Measurements from ENCODE around the gene TNPO3. TPM values are rescaled to one million over a fixed set of nuclear protein-coding genes. Genes with fewer than 3 reads are reported as not detected.
"Not testable (repeated sequence)": the region's sequence is repeated elsewhere in the genome, so short reads cannot be mapped to it uniquely, and the experiment has no call there.

TNPO3 gene
- total RNA-seq, 2 donors from 2014 or later, result 62.0 to 81.4 TPM

DNA sequence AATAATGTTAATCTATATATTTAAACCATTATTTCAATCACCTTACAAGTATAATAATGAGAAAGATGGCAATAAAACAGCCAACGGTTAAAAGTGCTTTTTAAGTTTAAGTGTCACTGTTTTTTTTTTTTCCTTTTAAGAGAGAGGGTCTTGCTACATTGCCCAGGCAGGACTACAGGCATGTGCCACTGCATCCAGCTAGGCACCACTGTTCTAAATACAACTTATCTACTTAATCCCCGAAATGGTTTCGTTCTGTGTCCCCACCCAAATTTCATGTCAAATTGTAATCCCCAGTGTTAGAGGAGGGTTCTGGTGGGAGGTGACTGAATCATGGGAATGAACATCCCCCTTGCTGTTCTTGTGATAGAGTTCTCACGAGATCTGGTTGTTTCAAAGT lies 49.7 kb downstream of the TNPO3 start:
- Mint-ChIP-seq H3K4me3 (no peak overlapping the region), H3K4me1 (ENCODE audit: low read depth) (peaks cover 32% of the 10 kb centered on the region), H3K27ac (no peak overlapping the region), H3K27me3 (ENCODE audit: low read depth) (no peaks in the 10 kb centered on the region), H3K36me3 (ENCODE audit: insufficient read depth in 2 of 2) (peaks cover 13 to 30% of the 10 kb centered on the region in 2 donors), H3K9me3 (no peaks in the 10 kb centered on the region)
- no peak for DNase-seq
- ATAC-seq (replicated peaks in 1 of 2), result no peak

DNA sequence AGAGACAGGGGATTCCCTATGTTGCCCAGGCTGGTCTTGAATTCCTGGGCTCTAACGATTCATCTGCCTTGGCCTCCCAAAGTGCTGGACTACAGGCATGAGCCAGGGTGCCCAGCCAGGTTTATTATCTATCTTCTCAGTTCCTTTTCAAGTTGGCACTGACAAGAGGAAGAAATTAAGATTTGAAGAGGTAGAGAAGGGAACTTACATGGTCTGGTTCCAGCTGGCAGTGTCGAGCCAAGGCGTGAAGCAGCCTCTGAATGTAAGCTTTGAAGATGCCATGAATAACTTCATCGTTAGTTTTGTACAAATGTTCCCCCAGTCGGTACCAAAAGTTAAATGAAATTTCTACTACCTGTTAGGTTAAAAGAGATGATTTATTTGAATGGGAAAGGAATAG lies 57.7 kb downstream of the TNPO3 start:
- ATAC-seq (replicated peaks in 1 of 2) (no peak), DNase-seq (no peak)
- H3K36me3 Mint-ChIP-seq (ENCODE audit: insufficient read depth in 2 of 2), result peaks cover 3 to 21% of the 10 kb centered on the region in 2 donors
- no peaks in the 10 kb centered on the region for H3K9me3 Mint-ChIP-seq
- no peaks in the 10 kb centered on the region for H3K4me1 Mint-ChIP-seq (ENCODE audit: low read depth)
- H3K27ac Mint-ChIP-seq, result no peak overlapping the region
- no peak overlapping the region for H3K4me3 Mint-ChIP-seq
- no peaks in the 10 kb centered on the region for H3K27me3 Mint-ChIP-seq (ENCODE audit: low read depth)

DNA sequence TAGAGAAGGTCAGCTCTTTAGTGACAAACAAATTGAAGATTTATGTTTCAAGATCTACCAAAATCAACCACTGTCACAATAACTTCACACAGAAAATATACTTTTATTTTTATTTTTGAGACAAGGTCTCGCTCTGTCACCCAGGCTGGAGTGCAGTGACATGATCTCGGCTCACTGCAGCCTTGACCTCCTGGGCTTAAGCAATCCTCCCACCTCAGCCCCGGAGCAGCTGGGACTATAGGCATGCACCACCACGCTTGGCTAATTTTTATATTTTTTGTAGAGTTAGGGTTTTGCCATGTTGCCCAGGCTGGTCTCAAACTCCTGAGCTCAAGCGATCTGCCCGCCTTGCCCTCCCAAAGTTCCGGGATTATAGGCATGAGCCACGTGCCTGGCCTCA lies 60.4 kb downstream of the TNPO3 start:
- ATAC-seq (replicated peaks in 1 of 2); DNase-seq; H3K4me3 Mint-ChIP-seq; H3K9me3 Mint-ChIP-seq; H3K27ac Mint-ChIP-seq; H3K27me3 Mint-ChIP-seq (ENCODE audit: low read depth); H3K4me1 Mint-ChIP-seq (ENCODE audit: low read depth); H3K36me3 Mint-ChIP-seq (ENCODE audit: insufficient read depth in 2 of 2): not testable (repeated sequence)

DNA sequence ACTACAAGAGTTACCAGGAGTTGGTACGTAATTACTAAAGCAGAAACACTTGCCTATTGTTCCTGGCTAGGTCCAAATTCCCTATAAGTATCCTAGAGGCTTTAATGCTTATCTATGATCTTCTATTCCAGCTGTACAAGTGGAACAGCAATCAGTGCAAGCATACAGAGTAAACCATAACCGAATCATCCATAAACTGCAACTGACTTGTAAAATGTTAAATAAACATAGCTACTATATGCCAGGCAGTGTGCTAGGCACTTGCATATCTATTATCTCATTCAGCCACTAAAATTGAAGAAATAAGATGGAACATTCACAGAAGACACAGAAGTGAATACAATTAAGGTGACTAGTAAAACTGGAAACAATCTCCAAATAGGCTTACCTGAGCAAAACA lies 61.5 kb downstream of the TNPO3 start:
- Mint-ChIP-seq H3K4me3 (no peak overlapping the region), H3K9me3 (no peaks in the 10 kb centered on the region), H3K4me1 (ENCODE audit: low read depth) (no peaks in the 10 kb centered on the region), H3K36me3 (ENCODE audit: insufficient read depth in 2 of 2) (peaks cover 0 to 7% of the 10 kb centered on the region in 2 donors), H3K27me3 (ENCODE audit: low read depth) (no peaks in the 10 kb centered on the region), H3K27ac (no peak overlapping the region)
- no peak for DNase-seq
- ATAC-seq (replicated peaks in 1 of 2), result no peak

DNA sequence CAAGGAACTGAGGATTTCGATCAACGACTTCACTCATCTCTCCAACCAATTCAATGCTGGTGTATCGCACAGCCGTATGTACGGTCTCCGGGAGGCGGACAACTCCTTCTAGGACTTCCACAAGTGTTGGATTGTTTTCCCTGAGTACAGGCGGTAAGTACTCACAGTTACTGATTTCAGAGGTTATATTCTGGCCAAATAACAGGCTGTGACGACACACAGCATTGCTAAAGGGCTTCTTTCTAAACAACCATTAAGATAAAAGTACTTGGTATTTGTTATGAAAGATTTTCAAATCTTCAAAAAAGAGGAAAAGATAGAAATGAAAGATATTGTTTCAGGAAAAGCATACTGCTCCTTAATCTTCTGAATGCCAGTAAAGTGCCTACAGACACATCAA lies 65.0 kb downstream of the TNPO3 start:
- Mint-ChIP-seq H3K27me3 (ENCODE audit: low read depth) (no peaks in the 10 kb centered on the region), H3K4me1 (ENCODE audit: low read depth) (no peaks in the 10 kb centered on the region), H3K36me3 (ENCODE audit: insufficient read depth in 2 of 2) (peaks cover 0 to 12% of the 10 kb centered on the region in 2 donors), H3K4me3 (no peak overlapping the region), H3K27ac (no peak overlapping the region), H3K9me3 (no peaks in the 10 kb centered on the region)
- no peak for ATAC-seq (replicated peaks in 1 of 2)
- DNase-seq, result no peak

DNA sequence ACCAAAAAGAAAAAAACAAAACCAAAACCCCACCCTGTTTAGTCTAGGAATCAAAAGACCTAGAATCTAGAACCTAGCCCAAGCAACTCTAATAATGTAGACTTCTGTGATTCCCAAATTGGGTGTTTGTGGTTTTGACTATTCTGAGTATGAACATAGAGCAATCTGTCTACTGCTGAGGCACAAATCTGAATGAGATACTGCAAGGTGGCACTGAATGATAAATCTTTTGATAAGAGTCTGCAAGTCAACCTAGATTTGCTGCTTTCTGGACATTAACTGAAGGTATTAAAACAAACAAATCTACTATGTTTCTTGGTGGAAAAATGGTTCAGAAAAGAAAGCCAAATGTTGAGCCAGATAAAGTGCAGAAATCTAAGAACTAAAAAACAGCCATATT lies 66.5 kb downstream of the TNPO3 start:
- Mint-ChIP-seq H3K4me1 (ENCODE audit: low read depth) (no peaks in the 10 kb centered on the region), H3K4me3 (no peak overlapping the region), H3K9me3 (no peaks in the 10 kb centered on the region), H3K27me3 (ENCODE audit: low read depth) (no peaks in the 10 kb centered on the region), H3K36me3 (ENCODE audit: insufficient read depth in 2 of 2) (peaks cover 0 to 18% of the 10 kb centered on the region in 2 donors), H3K27ac (no peak overlapping the region)
- ATAC-seq (replicated peaks in 1 of 2) (no peak), DNase-seq (no peak)

DNA sequence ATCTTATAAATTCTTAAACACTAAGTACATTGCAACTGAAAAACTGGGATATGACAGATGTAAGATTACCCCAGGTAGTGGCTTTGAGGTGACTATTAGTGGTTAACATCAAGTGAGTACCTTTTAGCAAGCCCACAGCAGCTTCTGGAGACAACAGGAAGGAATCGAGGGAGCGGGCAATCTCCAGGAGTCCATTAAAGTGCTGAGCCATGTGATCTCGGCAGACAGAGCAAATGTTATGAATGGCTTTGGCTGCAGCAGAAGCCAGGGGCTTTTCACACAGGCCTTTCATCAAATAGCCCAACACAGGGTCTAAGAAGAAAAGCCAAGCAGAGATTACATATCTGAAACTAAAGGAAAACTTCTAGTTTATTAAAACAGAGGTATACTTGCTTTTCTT lies 68.3 kb downstream of the TNPO3 start:
- Mint-ChIP-seq H3K4me1 (ENCODE audit: low read depth) (no peaks in the 10 kb centered on the region), H3K4me3 (no peak overlapping the region), H3K27ac (no peak overlapping the region), H3K36me3 (ENCODE audit: insufficient read depth in 2 of 2) (peaks cover 2 to 23% of the 10 kb centered on the region in 2 donors), H3K9me3 (no peaks in the 10 kb centered on the region), H3K27me3 (ENCODE audit: low read depth) (no peaks in the 10 kb centered on the region)
- DNase-seq (no peak), ATAC-seq (replicated peaks in 1 of 2) (no peak)

DNA sequence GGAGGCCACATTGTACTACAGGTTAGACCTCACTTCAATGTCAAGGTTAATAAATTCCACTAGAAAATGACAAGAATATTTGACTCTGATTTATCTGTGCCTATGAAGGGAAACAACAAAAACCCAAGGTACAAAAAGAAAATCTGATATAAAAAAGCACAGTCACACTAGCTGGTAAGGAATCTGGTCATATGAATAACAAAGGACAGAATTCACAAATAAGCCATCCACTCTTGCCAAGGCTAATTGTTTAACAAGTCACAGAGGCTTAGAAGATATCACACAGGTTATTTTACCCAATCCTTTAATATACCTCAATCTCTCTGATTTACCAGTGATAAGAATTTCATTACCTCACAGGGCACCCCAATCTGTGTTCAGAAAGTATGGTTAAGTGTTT lies 69.3 kb downstream of the TNPO3 start:
- Mint-ChIP-seq H3K4me3 (no peak overlapping the region), H3K36me3 (ENCODE audit: insufficient read depth in 2 of 2) (peaks cover 2 to 29% of the 10 kb centered on the region in 2 donors), H3K4me1 (ENCODE audit: low read depth) (no peaks in the 10 kb centered on the region), H3K9me3 (no peaks in the 10 kb centered on the region), H3K27ac (no peak overlapping the region), H3K27me3 (ENCODE audit: low read depth) (no peaks in the 10 kb centered on the region)
- DNase-seq (no peak), ATAC-seq (replicated peaks in 1 of 2) (no peak)

DNA sequence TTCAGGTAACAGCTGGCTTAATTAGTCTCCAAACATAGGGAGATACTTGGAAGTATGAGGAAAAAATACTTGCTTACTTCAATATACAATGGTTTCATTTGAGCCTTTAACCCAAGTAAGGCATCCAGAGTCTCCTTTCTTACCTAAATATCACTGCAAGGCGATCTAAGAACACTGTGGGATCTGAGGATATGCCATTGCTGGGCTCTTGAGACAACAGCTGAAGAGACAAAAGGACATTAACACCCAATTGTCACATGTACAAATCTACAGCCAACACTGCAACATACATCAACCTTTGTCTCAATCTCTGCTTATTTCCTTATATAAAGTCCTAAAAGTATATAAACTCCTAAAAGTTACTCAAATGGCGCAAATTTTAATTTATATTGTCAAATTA lies 72.8 kb downstream of the TNPO3 start:
- no peaks in the 10 kb centered on the region for H3K9me3 Mint-ChIP-seq
- no peaks in the 10 kb centered on the region for H3K27me3 Mint-ChIP-seq (ENCODE audit: low read depth)
- no peak overlapping the region for H3K4me3 Mint-ChIP-seq
- no peaks in the 10 kb centered on the region for H3K4me1 Mint-ChIP-seq (ENCODE audit: low read depth)
- DNase-seq (no peak), ATAC-seq (replicated peaks in 1 of 2) (no peak)
- H3K27ac Mint-ChIP-seq, result peak overlapping the region; percentile 28
- peaks cover 2 to 35% of the 10 kb centered on the region in 2 donors for H3K36me3 Mint-ChIP-seq (ENCODE audit: insufficient read depth in 2 of 2)

DNA sequence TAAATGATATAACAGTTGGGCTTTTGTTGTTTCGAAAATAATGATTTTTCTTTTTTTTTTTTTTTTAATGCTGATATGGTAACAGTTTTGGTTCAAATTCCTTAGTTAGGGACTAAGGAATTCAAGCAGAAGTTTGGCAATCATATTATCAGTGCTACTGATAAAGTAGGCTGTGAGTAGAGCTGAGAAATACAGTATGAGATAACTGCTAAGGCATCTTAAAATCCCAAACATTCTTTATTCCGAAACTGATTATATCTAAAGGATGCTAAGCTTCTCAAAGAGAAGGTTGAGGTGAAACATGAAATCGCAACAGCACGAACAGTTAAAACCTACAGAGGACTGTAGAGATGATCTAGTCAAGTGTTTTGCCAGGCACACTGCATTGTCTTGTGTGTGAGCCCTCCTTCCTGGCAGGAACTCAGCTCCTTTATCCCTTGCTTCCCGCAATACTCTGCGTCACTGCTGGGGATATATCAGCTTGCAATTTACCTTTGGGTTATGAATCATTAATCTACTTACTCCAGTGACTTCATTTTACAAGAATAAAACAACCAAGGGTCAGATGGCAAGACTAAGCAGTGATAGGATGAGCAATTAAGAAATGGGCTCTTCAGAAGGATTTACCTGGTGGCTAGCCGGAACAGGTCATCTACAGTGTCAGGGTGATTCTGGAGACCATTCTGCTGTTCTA lies 80.5 kb downstream of the TNPO3 start:
- no peaks in the 10 kb centered on the region for H3K9me3 Mint-ChIP-seq
- no peak overlapping the region for H3K27ac Mint-ChIP-seq

DNA sequence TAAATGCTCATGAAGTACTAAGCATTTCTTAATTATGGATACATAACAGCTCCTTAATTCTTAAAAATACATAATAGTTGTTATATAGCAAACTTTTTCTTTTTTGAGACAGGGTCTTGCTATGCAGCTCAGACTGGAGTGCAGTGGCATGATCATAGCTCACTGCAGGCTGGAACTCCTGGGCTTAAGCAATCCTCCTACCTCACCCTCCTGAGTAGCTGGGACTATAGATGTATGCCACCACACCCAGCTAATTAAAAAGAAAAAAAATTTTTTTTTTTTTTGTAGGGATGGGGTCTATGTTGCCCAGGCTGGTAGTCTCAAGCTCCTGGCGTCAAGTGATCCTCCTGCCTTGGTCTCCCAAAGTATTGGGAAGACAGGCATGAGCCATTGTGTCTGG lies 86.3 kb downstream of the TNPO3 start:
- ATAC-seq (replicated peaks in 1 of 2) (no peak), DNase-seq (no peak)
- Mint-ChIP-seq H3K9me3 (no peaks in the 10 kb centered on the region), H3K4me3 (no peak overlapping the region), H3K27ac (no peak overlapping the region), H3K36me3 (ENCODE audit: insufficient read depth in 2 of 2) (peaks cover 12 to 47% of the 10 kb centered on the region in 2 donors), H3K4me1 (ENCODE audit: low read depth) (peaks cover 4% of the 10 kb centered on the region), H3K27me3 (ENCODE audit: low read depth) (no peaks in the 10 kb centered on the region)

More for the DNA sequence above, 80.5 kb downstream of the TNPO3 start:
- H3K4me1 Mint-ChIP-seq (ENCODE audit: low read depth), result no peaks in the 10 kb centered on the region
- ATAC-seq (replicated peaks in 1 of 2) (no peak), DNase-seq (no peak)
- peaks cover 15 to 48% of the 10 kb centered on the region in 2 donors for H3K36me3 Mint-ChIP-seq (ENCODE audit: insufficient read depth in 2 of 2)
- H3K4me3 Mint-ChIP-seq, result no peak overlapping the region
- H3K27me3 Mint-ChIP-seq (ENCODE audit: low read depth), result no peaks in the 10 kb centered on the region

DNA sequence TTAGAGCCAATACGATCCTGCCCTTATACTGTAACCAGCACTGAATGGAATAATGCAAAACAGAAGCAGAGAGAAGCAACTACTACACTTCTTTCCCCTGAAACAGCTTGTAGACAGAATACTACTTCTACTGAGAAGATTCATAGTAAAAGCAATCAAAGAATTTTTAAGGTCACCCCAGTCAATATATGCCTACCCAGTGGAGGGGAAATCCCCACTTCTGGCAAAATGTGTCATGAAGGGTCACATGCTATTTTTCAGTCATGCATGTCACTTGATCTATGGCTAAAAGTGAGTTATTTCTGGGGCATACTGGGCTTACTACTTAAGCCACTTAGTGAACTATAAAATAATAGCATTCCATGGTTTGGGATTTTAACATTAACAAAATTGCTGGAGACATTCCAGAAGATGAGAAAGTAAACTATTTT lies 91.6 kb downstream of the TNPO3 start:
- Mint-ChIP-seq H3K27me3 (ENCODE audit: low read depth) (no peaks in the 10 kb centered on the region), H3K9me3 (no peaks in the 10 kb centered on the region), H3K36me3 (ENCODE audit: insufficient read depth in 2 of 2) (peaks cover 7 to 41% of the 10 kb centered on the region in 2 donors), H3K27ac (peak overlapping the region; percentile 95), H3K4me3 (peak overlapping the region; percentile 68 to 69), H3K4me1 (ENCODE audit: low read depth) (peaks cover 45% of the 10 kb centered on the region)
- peak; percentile 86 to 87 for ATAC-seq (replicated peaks in 1 of 2)
- DNase-seq, result peak; percentile 66 to 70

DNA sequence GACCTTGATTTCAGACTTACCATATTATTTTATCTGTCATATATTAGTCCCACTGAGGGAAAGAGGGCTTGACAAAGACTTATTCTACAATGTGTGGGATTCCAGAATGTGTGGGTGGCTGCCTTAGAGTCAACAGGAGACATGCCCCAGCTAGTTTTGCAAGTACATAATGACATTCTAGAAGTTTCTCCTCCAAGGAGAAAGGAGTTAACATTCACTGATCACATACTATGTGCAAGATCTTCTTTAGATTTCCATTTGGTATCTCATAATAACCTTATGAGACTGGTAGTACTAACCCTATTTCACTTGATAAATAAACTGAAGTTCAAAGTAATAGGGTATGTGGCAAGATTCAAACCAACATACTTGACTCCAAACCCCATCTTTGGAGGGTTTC lies 92.0 kb downstream of the TNPO3 start:
- no peak for DNase-seq
- Mint-ChIP-seq H3K4me1 (ENCODE audit: low read depth) (peaks cover 45% of the 10 kb centered on the region), H3K4me3 (peak overlapping the region; percentile 68 to 69), H3K27me3 (ENCODE audit: low read depth) (no peaks in the 10 kb centered on the region), H3K36me3 (ENCODE audit: insufficient read depth in 2 of 2) (peaks cover 7 to 41% of the 10 kb centered on the region in 2 donors), H3K9me3 (no peaks in the 10 kb centered on the region), H3K27ac (peak overlapping the region; percentile 95)
- peak; percentile 19 to 20 for ATAC-seq (replicated peaks in 1 of 2)

DNA sequence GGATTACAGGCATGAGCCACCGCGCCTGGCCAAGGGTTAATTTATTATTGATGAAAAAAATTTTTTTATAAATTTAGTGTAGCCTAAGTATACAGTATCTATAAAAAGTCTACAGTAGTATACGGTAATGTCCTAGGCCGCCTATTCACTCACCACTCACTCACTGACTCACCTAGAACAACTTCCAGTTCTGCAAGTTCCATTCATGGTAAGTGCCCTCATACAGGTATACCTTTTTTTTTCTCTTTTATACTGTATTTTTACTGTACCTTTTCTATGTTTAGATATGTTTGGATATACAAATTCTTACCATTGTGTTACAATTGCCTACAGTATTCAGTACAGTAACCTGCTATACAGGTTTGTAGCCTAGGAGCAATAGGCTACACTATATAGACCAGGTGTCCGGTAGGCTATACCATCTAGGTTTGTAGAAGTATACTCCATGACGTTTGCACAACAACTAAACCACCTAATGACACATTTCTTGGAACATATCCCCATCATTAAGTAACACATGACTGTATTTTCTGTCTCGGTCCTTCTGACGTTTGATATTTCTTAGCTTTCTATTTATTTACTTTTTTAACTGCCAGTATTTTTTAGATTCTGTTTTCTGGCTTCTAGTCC lies 93.8 kb downstream of the TNPO3 start:
- H3K9me3 Mint-ChIP-seq, result no peaks in the 10 kb centered on the region
- peaks cover 9 to 34% of the 10 kb centered on the region in 2 donors for H3K36me3 Mint-ChIP-seq (ENCODE audit: insufficient read depth in 2 of 2)
- ATAC-seq (replicated peaks in 1 of 2) (no peak), DNase-seq (no peak)
- H3K4me3 Mint-ChIP-seq, result no peak overlapping the region
- no peaks in the 10 kb centered on the region for H3K27me3 Mint-ChIP-seq (ENCODE audit: low read depth)
- peak overlapping the region; percentile 81 for H3K27ac Mint-ChIP-seq
- peaks cover 45% of the 10 kb centered on the region for H3K4me1 Mint-ChIP-seq (ENCODE audit: low read depth)

All from activated T-cell treated with anti-CD3 and anti-CD28 coated beads, Interleukin-2, amount 50 U/mL, for 72 hours (primary cell).